T-cell (primary cell): ENCODE results near the gene TBC1D30. TPM values are rescaled to one million over a fixed set of nuclear protein-coding genes. Genes with fewer than 3 reads are reported as not detected.
"Not testable (repeated sequence)": the region's sequence is repeated elsewhere in the genome, so short reads cannot be mapped to it uniquely, and the experiment has no call there.

ENCODE experiments used
- ATAC-seq, 4 experiments: fragments of 200-7000 bp in 3 of 4; fragments of 150-1000 bp in 1 of 4; cut with Tn5 transposase; replicated peaks in 1 of 4; 1 replicate in 3 of 4; 2 replicates in 1 of 4; pipeline ENCODE4 v1.10.0; 2021; ENCODE audit warnings: moderate library complexity in 3 of 4, mild to moderate bottlenecking in 2 of 4, moderate number of reproducible peaks in 1 of 4
- CTCF ChIA-PET, 2 donors: fragments of 300-600 bp; sonication (Branson Sonifier 250); formaldehyde crosslinking; loops; one replicate each; lab custom pipeline; 2022; ENCODE audit warnings: antibody characterized with exemption in 2 of 2; lab: Charles Lee
- POLR2A ChIA-PET, 2 donors: fragments of 300-600 bp; sonication (Branson Sonifier 250); formaldehyde crosslinking; loops; one replicate each; lab custom pipeline; 2022; ENCODE audit warnings: antibody characterized with exemption in 2 of 2; lab: Charles Lee
- DNase-seq, 35 experiments: peaks; one replicate each; pipeline versions ENCODE4 v3.0.0 to v3.0.0-alpha.2; 2013 to 2023
- H3K27ac ChIP-seq: one replicate; pipeline ENCODE4 v1.5.1; 2013; ENCODE audit warnings: low read length
- H3K27me3 ChIP-seq, 2 experiments: replicated peaks in 1 of 2; 1 replicate in 1 of 2; 2 replicates in 1 of 2; pipeline versions ENCODE4 v1.6.1 to v1.7.0; 2013; ENCODE audit warnings: low read length in 1 of 2, mixed read lengths in 1 of 2; ENCODE audit not compliant: control insufficient read depth in 2 of 2, insufficient read depth in 2 of 2; ENCODE audit errors: extremely low read depth in 1 of 2
- H3K36me3 ChIP-seq, 2 donors: 1 replicate in 1 of 2; 2 replicates in 1 of 2; pipeline versions ENCODE4 v1.6.1 to v1.7.0; 2013; ENCODE audit warnings: low read length in 1 of 2; ENCODE audit not compliant: control insufficient read depth in 2 of 2, insufficient read depth in 1 of 2; ENCODE audit errors: extremely low read depth in 1 of 2
- H3K4me1 ChIP-seq, 2 experiments: 1 replicate in 1 of 2; 2 replicates in 1 of 2; pipeline versions ENCODE4 v1.6.1 to v1.7.0; 2013; ENCODE audit warnings: low read length in 2 of 2, mixed read lengths in 1 of 2; ENCODE audit not compliant: insufficient read depth in 2 of 2, control insufficient read depth in 1 of 2; ENCODE audit errors: extremely low read depth in 1 of 2
- H3K4me3 ChIP-seq, 2 donors: 1 replicate in 1 of 2; 2 replicates in 1 of 2; pipeline versions ENCODE4 v1.5.1 to v1.7.0; 2013; ENCODE audit warnings: mild to moderate bottlenecking in 2 of 2, low read length in 1 of 2, moderate library complexity in 1 of 2; ENCODE audit not compliant: control insufficient read depth in 1 of 2; ENCODE audit errors: extremely low read depth in 1 of 2
- H3K9me3 ChIP-seq: 2 replicates; pipeline ENCODE4 v1.7.0; 2013
- H3K27ac Mint-ChIP-seq, 2 donors: one replicate each; pipeline ENCODE4 v1.8.0; 2020 to 2021; ENCODE audit warnings: mild to moderate bottlenecking in 2 of 2, mixed read lengths in 2 of 2
- H3K27me3 Mint-ChIP-seq, 2 donors: one replicate each; pipeline ENCODE4 v1.8.0; 2021 to 2022; ENCODE audit warnings: mixed read lengths in 2 of 2
- H3K36me3 Mint-ChIP-seq: one replicate; pipeline ENCODE4 v1.8.0; 2021; ENCODE audit warnings: mixed read lengths
- H3K4me1 Mint-ChIP-seq, 3 donors: one replicate each; pipeline ENCODE4 v1.8.0; 2020 to 2022; ENCODE audit warnings: mixed read lengths in 3 of 3, mild to moderate bottlenecking in 1 of 3
- H3K4me3 Mint-ChIP-seq, 3 donors: one replicate each; pipeline ENCODE4 v1.8.0; 2020 to 2022; ENCODE audit warnings: mild to moderate bottlenecking in 3 of 3, mixed read lengths in 3 of 3, moderate library complexity in 3 of 3
- H3K9me3 Mint-ChIP-seq, 3 donors: one replicate each; pipeline ENCODE4 v1.8.0; 2020 to 2022; ENCODE audit warnings: mixed read lengths in 3 of 3
- WGBS: methylation state at CpG from one replicate; pipeline ENCODE4 v1.1.5; 2013; ENCODE audit warnings: missing lambda C conversion rate; ENCODE audit not compliant: insufficient coverage; 5-methylcytosine and 5-hydroxymethylcytosine counted together
- total RNA-seq, 35 experiments: library from RNA in 6 of 35; stranded (reverse) in 6 of 35; fragments of 120-200 nt in 1 of 35; gene quantifications; one replicate each; pipeline versions ENCODE4 v1.2.1 to v1.2.4 and lab custom pipeline; 2013 to 2026

The TBC1D30 gene
- total RNA-seq, 5 donors from 2014 or later (not counting 1 experiment from before 2014, with no cell fraction given) = 0.07 to 0.73 (median 0.41) TPM

DNA sequence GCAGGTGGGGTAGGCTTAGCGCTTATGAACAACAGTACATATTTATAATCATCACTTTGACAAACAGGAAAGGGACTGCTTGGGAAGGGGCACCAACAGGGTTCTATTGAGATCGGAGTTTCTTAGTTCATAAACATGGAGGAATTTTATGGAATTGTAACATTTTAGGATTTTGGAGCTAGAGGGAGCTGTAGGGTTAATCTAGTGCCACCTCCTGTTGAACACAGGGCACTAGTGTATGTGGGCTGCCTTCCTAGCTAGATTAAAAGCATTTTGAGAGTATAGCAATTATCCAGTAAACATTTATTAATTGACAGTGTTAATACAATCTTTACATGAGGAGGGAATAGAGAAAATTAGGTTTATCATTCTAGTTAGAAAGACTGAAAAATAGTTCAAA is 23.1 kb upstream of the TBC1D30 start:
- Mint-ChIP-seq H3K27ac (no peak overlapping the region), H3K36me3 (no peaks in the 10 kb centered on the region), H3K4me3 (no peak overlapping the region), H3K4me1 (peaks cover 0 to 4% (median 2%) of the 10 kb centered on the region in 3 donors), H3K9me3 (no peaks in the 10 kb centered on the region), H3K27me3 (peaks cover 42 to 44% of the 10 kb centered on the region in 2 donors)
- Histone ChIP-seq H3K27ac (no peak overlapping the region), H3K36me3 (no peaks in the 10 kb centered on the region), H3K27me3 (peaks cover 0 to 22% of the 10 kb centered on the region in 2 experiments), H3K9me3 (no peaks in the 10 kb centered on the region), H3K4me3 (no peak overlapping the region), H3K4me1 (peaks cover 0 to 3% of the 10 kb centered on the region in 2 experiments)
- WGBS = no CpG with 5 or more reads among the region's 2 CpGs
- DNase-seq = no peak
- ATAC-seq = no peak
- CTCF ChIA-PET = interaction anchor here (0.7 to 1.2 kb wide), 5 partner anchors 9 to 1121 kb away, joined by 3 to 4 read pairs (median 3); partner anchors contain the start of gene LEMD3 (in 1 of the 2)
- POLR2A ChIA-PET = no interaction called here

DNA sequence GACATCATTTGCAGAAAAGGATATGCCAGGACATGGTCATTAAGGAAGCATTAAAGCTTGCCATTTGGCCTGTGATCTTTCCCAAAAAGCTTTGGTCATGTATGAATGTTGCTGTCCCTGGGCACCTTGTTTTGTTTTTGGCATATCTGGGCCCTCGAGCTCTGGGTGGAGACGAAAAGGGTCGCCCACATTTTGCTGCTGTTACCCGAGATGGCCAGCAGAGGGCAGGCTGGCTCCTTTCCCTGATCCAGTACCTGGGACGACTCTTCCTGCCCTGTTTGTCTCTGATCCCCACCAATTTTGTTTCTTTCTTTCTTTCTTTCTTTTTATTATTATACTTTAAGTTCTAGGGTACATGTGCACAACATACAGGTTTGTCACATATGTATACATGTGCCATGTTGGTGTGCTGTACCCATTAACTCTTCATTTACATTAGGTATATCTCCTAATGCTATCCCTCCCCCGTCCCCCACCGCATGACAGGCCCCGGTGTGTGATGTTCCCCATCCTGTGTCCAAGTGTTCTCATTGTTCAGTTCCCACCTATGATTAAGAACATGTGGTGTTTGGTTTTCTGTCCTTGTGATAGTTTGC is 22.2 kb upstream of the TBC1D30 start:
- H3K27ac Mint-ChIP-seq, H3K4me3 ChIP-seq, H3K4me1 Mint-ChIP-seq, H3K9me3 Mint-ChIP-seq, H3K36me3 Mint-ChIP-seq, H3K4me3 Mint-ChIP-seq, H3K27ac ChIP-seq, H3K9me3 ChIP-seq, H3K36me3 ChIP-seq, H3K4me1 ChIP-seq, POLR2A ChIA-PET: not testable (repeated sequence)
- peaks cover 47 to 52% of the 10 kb centered on the region in 2 donors for H3K27me3 Mint-ChIP-seq
- WGBS = 20% methylated on average over 1 of the region's 8 CpGs
- CTCF ChIA-PET = interaction anchor here (0.7 to 1.2 kb wide), 6 partner anchors 9 to 1120 kb away, joined by 3 to 5 read pairs (median 4); partner anchors contain the start of gene LEMD3 (in 1 of the 2)
- DNase-seq = peak in 25 of 35 experiments; percentile 13 to 65 (median 39)
- H3K27me3 ChIP-seq = peaks cover 0 to 22% of the 10 kb centered on the region in 2 experiments
- ATAC-seq = peak in 3 of 4 experiments; percentile 45

DNA sequence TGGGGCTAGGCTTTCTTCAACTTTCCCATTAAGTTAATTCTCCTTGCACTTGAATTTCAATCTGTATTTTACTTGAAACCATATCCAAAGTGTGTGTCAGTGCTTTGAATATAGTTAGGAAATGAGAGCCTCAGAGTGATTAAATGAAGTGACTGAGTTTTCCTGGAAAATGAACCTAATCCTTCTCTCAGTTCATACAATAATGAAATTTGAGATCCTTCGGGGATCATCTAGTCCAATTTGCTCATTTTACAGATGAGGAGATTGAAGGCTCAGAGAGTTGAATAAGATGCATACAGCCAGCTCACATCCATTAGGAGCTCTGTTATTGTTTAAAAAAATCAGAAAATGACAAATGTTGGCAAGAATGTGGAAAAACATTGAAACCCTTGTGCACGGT is 18.3 kb upstream of the TBC1D30 start:
- no peak overlapping the region for H3K27ac Mint-ChIP-seq
- CTCF ChIA-PET = interaction anchor here (0.6 to 3.8 kb wide), 5 partner anchors 9 to 380 kb away, joined by 3 to 15 read pairs (median 3); no protein-coding TSS in a partner anchor
- POLR2A ChIA-PET = no interaction called here
- H3K36me3 Mint-ChIP-seq = no peaks in the 10 kb centered on the region
- H3K4me1 Mint-ChIP-seq = peaks cover 0 to 4% (median 2%) of the 10 kb centered on the region in 3 donors
- Histone ChIP-seq H3K27ac (no peak overlapping the region), H3K9me3 (no peaks in the 10 kb centered on the region), H3K4me3 (no peak overlapping the region), H3K4me1 (peaks cover 0 to 3% of the 10 kb centered on the region in 2 experiments), H3K36me3 (no peaks in the 10 kb centered on the region), H3K27me3 (peaks cover 0 to 9% of the 10 kb centered on the region in 2 experiments)
- H3K4me3 Mint-ChIP-seq = no peak overlapping the region
- no peaks in the 10 kb centered on the region for H3K9me3 Mint-ChIP-seq
- peaks cover 37 to 53% of the 10 kb centered on the region in 2 donors for H3K27me3 Mint-ChIP-seq
- no peak for ATAC-seq
- DNase-seq = no peak
- WGBS = 82% methylated on average over 1 of the region's 2 CpGs

DNA sequence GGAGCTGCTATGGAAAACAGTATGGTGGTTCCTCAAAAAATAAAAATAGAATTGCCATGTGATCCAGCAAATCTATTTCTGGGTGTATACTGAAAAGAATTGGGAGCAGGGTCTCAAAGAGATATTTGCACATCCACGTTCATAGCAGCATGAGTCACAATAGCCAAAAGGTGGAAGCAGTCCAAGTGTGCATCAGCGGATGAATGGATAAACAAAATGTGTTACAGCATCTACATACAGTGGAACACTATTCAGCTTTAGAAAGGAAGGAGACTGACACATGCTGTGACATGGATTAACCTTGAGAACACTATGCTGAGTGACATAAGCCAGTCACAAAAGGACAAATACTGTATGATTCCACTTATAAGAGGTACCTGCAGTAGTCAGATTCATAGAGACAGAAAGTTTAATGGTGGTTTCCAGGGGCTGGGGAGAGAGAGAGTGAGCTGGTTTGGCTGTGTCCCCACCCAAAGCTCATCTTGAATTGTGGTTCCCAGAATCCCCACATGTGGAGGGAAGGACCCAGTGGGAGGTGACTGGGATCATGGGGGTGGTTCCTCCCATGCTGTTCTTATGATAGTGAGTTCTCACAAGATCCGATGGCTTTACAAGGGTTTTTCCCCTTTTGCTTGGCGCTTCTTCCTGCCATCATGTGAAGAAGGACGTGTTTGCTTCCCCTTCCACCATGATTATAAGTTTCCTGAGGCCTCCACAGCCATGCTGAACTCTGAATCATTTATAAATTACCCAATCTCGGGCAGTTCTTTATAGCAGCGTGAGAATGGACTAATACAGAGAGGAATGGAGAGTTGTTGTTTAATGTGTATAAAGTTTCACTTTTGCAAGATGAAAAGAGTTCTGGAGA is 17.6 kb upstream of the TBC1D30 start:
- Histone ChIP-seq H3K36me3 (no peaks in the 10 kb centered on the region), H3K27ac (no peak overlapping the region), H3K27me3 (peaks cover 0 to 9% of the 10 kb centered on the region in 2 experiments), H3K9me3 (no peaks in the 10 kb centered on the region), H3K4me1 (peaks cover 0 to 3% of the 10 kb centered on the region in 2 experiments), H3K4me3 (no peak overlapping the region)
- H3K36me3 Mint-ChIP-seq = no peaks in the 10 kb centered on the region
- DNase-seq = no peak
- no peak overlapping the region for H3K4me3 Mint-ChIP-seq
- peaks cover 39 to 49% of the 10 kb centered on the region in 2 donors for H3K27me3 Mint-ChIP-seq
- no peak for ATAC-seq
- WGBS = 70% methylated on average over 3 of the region's 7 CpGs
- peaks cover 0 to 4% (median 2%) of the 10 kb centered on the region in 3 donors for H3K4me1 Mint-ChIP-seq
- POLR2A ChIA-PET = no interaction called here
- CTCF ChIA-PET = interaction anchor here (0.6 to 3.8 kb wide), 6 partner anchors 8 to 381 kb away, joined by 3 to 15 read pairs (median 3); no protein-coding TSS in a partner anchor
- no peak overlapping the region for H3K27ac Mint-ChIP-seq
- no peaks in the 10 kb centered on the region for H3K9me3 Mint-ChIP-seq

DNA sequence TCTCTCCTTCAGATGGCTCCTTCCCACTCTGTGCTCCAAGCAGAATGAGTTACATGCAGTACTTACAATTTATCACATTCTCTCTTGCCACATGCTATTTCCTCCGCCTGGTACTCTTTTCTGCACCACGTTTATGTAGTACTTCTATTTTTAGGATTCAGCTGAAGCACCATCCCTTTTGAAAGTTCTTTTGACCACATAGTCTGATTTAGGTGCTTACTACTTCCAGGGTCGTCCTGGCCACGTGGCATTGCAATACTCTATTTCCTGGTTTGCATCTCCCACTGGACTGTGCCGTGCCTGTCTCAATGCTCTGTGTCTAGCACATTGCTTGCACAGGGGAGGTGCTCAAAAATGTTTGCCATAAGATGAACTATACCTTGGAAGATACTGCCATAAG is 16.3 kb upstream of the TBC1D30 start:
- Mint-ChIP-seq H3K36me3 (no peaks in the 10 kb centered on the region), H3K9me3 (no peaks in the 10 kb centered on the region), H3K4me1 (no peaks in the 10 kb centered on the region), H3K4me3 (no peak overlapping the region), H3K27ac (no peak overlapping the region), H3K27me3 (peaks cover 36 to 46% of the 10 kb centered on the region in 2 donors)
- H3K9me3 ChIP-seq = no peaks in the 10 kb centered on the region
- H3K27ac ChIP-seq = no peak overlapping the region
- CTCF ChIA-PET = interaction anchor here (0.6 to 3.8 kb wide), 3 partner anchors 10 to 423 kb away, joined by 3 to 15 read pairs (median 4); no protein-coding TSS in a partner anchor
- no peak overlapping the region for H3K4me3 ChIP-seq
- POLR2A ChIA-PET = no interaction called here
- H3K27me3 ChIP-seq = peaks cover 0 to 4% of the 10 kb centered on the region in 2 experiments
- no peak for ATAC-seq
- WGBS = 35% methylated on average over 4 of the region's 5 CpGs
- no peaks in the 10 kb centered on the region for H3K36me3 ChIP-seq
- H3K4me1 ChIP-seq = no peaks in the 10 kb centered on the region
- DNase-seq = no peak

DNA sequence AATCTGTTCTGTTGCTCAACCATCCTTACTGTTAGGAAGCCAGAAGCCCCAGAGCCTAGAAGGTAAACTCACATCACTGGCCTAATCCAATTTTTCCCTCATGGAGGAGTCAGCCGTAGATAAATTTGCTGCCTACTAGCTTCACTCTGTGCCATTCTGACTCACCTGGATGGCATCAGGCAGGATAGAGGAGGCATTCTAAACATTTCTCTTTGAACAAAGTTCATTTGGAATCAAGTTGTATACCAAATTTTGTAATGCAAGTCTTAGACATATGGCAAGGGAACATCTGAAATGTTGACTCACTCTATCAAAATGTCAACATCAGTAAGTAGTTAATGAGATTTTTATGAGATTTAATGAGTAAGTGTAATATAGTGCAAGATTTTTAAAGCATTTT is 13.6 kb upstream of the TBC1D30 start:
- H3K4me1 ChIP-seq = no peaks in the 10 kb centered on the region
- no peak overlapping the region for H3K27ac Mint-ChIP-seq
- H3K4me3 ChIP-seq = no peak overlapping the region
- H3K9me3 ChIP-seq = no peaks in the 10 kb centered on the region
- CTCF ChIA-PET = no interaction called here
- H3K27ac ChIP-seq = no peak overlapping the region
- H3K4me1 Mint-ChIP-seq = peaks cover 0 to 2% (median 0%) of the 10 kb centered on the region in 3 donors
- POLR2A ChIA-PET = no interaction called here
- ATAC-seq = no peak
- no peaks in the 10 kb centered on the region for H3K27me3 ChIP-seq
- DNase-seq = no peak
- H3K9me3 Mint-ChIP-seq = no peaks in the 10 kb centered on the region
- H3K36me3 ChIP-seq = no peaks in the 10 kb centered on the region
- no peak overlapping the region for H3K4me3 Mint-ChIP-seq
- H3K36me3 Mint-ChIP-seq = no peaks in the 10 kb centered on the region
- peaks cover 28 to 34% of the 10 kb centered on the region in 2 donors for H3K27me3 Mint-ChIP-seq
- no CpG with 5 or more reads among the region's 1 CpG for WGBS
